CD8-positive, alpha-beta memory T cell (primary cell): ENCODE data around the gene WWTR1. TPM values are rescaled to one million over a fixed set of nuclear protein-coding genes. Genes with fewer than 3 reads are reported as not detected.
A peak's percentile ranks its signal among the peaks of the same experiment; 100 is the strongest.

Experiments used
- CTCF ChIA-PET: fragments of 350-600 bp; sonication (Branson Sonifier 250); formaldehyde crosslinking; loops from one replicate; lab custom pipeline; 2021; ENCODE audit warnings: antibody characterized with exemption; lab: Charles Lee
- POLR2A ChIA-PET: fragments of 350-600 bp; sonication (Branson Sonifier 250); formaldehyde crosslinking; loops from one replicate; lab custom pipeline; 2021; ENCODE audit warnings: antibody characterized with exemption; lab: Charles Lee
- DNase-seq, 5 donors: peaks; one replicate each; pipeline versions ENCODE4 v3.0.0 to v3.0.0-alpha.2; 2020 to 2022; ENCODE audit warnings: mixed read lengths in 1 of 5
- H3K27ac ChIP-seq: one replicate; pipeline ENCODE4 v1.7.0; 2013; ENCODE audit warnings: low read depth, mild to moderate bottlenecking, low read length, moderate library complexity
- H3K27me3 ChIP-seq: 2 replicates; pipeline ENCODE4 v1.7.0; 2013; ENCODE audit warnings: low read length, mild to moderate bottlenecking; ENCODE audit not compliant: insufficient read depth, poor library complexity, severe bottlenecking
- H3K36me3 ChIP-seq: 2 replicates; pipeline ENCODE4 v1.7.0; 2013; ENCODE audit warnings: mild to moderate bottlenecking, low read length, moderate library complexity; ENCODE audit not compliant: insufficient read depth
- H3K4me1 ChIP-seq: 2 replicates; pipeline ENCODE4 v1.7.0; 2013; ENCODE audit warnings: mild to moderate bottlenecking, low read length, moderate library complexity; ENCODE audit not compliant: insufficient read depth
- H3K4me3 ChIP-seq: 2 replicates; pipeline ENCODE4 v1.7.0; 2013; ENCODE audit warnings: mild to moderate bottlenecking, low read length
- H3K9me3 ChIP-seq: 2 replicates; pipeline ENCODE4 v1.7.0; 2013; ENCODE audit warnings: mild to moderate bottlenecking, low read length
- H3K27ac Mint-ChIP-seq, 8 donors: one replicate each; pipeline ENCODE4 v1.8.0; 2020 to 2021; ENCODE audit warnings: mixed read lengths in 8 of 8, mild to moderate bottlenecking in 6 of 8, inconsistent platforms in 3 of 8, moderate library complexity in 3 of 8
- H3K27me3 Mint-ChIP-seq, 2 donors: one replicate each; pipeline ENCODE4 v1.8.0; 2020 to 2021; ENCODE audit warnings: mixed read lengths in 2 of 2, mild to moderate bottlenecking in 1 of 2, moderate library complexity in 1 of 2
- H3K36me3 Mint-ChIP-seq, 3 donors: one replicate each; pipeline ENCODE4 v1.8.0; 2020 to 2021; ENCODE audit warnings: mixed read lengths in 3 of 3, inconsistent platforms in 1 of 3, mild to moderate bottlenecking in 1 of 3
- H3K4me1 Mint-ChIP-seq, 3 donors: one replicate each; pipeline ENCODE4 v1.8.0; 2020 to 2021; ENCODE audit warnings: mixed read lengths in 3 of 3, inconsistent platforms in 1 of 3, mild to moderate bottlenecking in 1 of 3
- H3K4me3 Mint-ChIP-seq, 7 donors: one replicate each; pipeline ENCODE4 v1.8.0; 2020 to 2021; ENCODE audit warnings: mixed read lengths in 7 of 7, mild to moderate bottlenecking in 6 of 7, moderate library complexity in 4 of 7, inconsistent platforms in 2 of 7
- H3K9me3 Mint-ChIP-seq, 5 donors: one replicate each; pipeline ENCODE4 v1.8.0; 2020 to 2022; ENCODE audit warnings: mixed read lengths in 5 of 5, mild to moderate bottlenecking in 3 of 5, moderate library complexity in 2 of 5, inconsistent platforms in 1 of 5
- polyA plus RNA-seq: library from polyadenylated mRNA; unstranded; fragments of 300-500 nt; fragmentation: Illumina TruSeq; gene quantifications from one replicate; pipeline ENCODE4 v1.2.3, GENCODE V29; 2021
- total RNA-seq, 2 experiments: library from RNA; stranded (reverse); gene quantifications; one replicate each; pipeline ENCODE4 v1.2.3, GENCODE V29; 2021

WWTR1 gene
- total and polyA plus RNA-seq, 3 experiments from 2014 or later = 0.60 to 1.9 (median 0.98) TPM

DNA sequence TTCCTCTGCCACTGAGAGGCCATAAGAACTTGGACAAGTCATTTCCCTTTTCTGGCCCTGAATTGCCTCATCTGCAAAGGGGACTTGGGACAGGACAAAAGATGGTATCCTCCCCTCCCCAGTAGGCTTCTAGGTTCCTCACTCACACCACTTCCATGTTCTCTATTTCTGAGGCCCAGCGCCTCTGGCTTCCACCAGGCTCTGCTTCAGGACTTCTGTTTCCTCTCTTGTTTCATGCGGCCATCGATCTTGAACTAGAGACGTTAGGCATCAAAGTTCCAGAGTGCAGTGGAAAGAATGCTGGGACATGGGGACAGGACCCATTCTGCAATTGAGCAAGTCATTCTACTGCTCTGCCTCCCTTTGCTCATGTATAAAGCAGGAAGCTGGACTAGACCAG lies 181.6 kb downstream of the WWTR1 start:
- H3K27me3 Mint-ChIP-seq = peaks cover 12% of the 10 kb centered on the region in 2 donors
- ChIA-PET POLR2A (no interaction called here), CTCF (interaction anchor here (1.6 kb wide), 1 partner anchor 10 kb away, joined by 5 read pairs; no protein-coding TSS in a partner anchor)
- H3K36me3 ChIP-seq = no peaks in the 10 kb centered on the region
- no peak overlapping the region for H3K4me3 ChIP-seq
- H3K4me3 Mint-ChIP-seq = no peak overlapping the region
- H3K4me1 ChIP-seq = no peaks in the 10 kb centered on the region
- H3K9me3 ChIP-seq = no peaks in the 10 kb centered on the region
- H3K27me3 ChIP-seq = no peaks in the 10 kb centered on the region
- H3K9me3 Mint-ChIP-seq = no peaks in the 10 kb centered on the region
- H3K27ac Mint-ChIP-seq = no peak overlapping the region
- peaks cover 0 to 3% (median 0%) of the 10 kb centered on the region in 3 donors for H3K4me1 Mint-ChIP-seq
- no peak overlapping the region for H3K27ac ChIP-seq
- no peaks in the 10 kb centered on the region for H3K36me3 Mint-ChIP-seq
- DNase-seq = no peak

DNA sequence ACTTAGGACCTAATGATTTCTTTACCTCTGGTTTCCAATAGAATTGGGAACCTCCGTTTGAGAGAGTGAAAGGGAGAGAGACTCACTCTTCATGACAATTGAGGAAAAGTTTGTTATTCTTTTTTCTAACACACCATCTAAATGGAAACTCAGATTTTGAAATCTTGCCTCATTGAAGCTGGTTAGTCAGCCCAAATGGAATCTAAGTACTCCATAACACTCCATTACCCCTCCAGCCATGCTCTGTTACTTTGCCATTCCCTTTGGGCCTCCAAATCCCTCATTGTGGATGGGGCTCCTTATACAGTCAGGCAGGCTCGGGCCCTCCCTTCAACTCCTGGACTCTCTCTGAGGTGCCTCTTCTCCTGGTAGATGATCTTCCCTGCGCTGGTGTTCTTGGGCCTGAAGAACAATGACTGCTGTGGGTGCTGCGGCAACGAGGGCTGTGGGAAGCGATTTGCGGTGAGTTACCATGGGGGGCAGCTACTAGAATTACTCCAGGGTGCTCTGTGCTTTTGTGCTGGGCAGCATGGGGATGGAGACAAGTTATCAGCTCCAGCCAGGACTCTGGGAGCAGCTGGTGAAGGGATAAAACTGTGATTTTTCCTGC lies 182.3 kb downstream of the WWTR1 start:
- Histone ChIP-seq H3K9me3 (no peaks in the 10 kb centered on the region), H3K4me1 (no peaks in the 10 kb centered on the region), H3K27me3 (no peaks in the 10 kb centered on the region), H3K36me3 (no peaks in the 10 kb centered on the region), H3K4me3 (no peak overlapping the region), H3K27ac (no peak overlapping the region)
- ChIA-PET POLR2A (no interaction called here), CTCF (interaction anchor here (1.6 kb wide), 1 partner anchor 10 kb away, joined by 5 read pairs; no protein-coding TSS in a partner anchor)
- peaks cover 12% of the 10 kb centered on the region in 2 donors for H3K27me3 Mint-ChIP-seq
- DNase-seq = no peak
- H3K4me1 Mint-ChIP-seq = peaks cover 0 to 3% (median 0%) of the 10 kb centered on the region in 3 donors
- no peaks in the 10 kb centered on the region for H3K36me3 Mint-ChIP-seq
- no peaks in the 10 kb centered on the region for H3K9me3 Mint-ChIP-seq
- no peak overlapping the region for H3K4me3 Mint-ChIP-seq
- no peak overlapping the region for H3K27ac Mint-ChIP-seq

DNA sequence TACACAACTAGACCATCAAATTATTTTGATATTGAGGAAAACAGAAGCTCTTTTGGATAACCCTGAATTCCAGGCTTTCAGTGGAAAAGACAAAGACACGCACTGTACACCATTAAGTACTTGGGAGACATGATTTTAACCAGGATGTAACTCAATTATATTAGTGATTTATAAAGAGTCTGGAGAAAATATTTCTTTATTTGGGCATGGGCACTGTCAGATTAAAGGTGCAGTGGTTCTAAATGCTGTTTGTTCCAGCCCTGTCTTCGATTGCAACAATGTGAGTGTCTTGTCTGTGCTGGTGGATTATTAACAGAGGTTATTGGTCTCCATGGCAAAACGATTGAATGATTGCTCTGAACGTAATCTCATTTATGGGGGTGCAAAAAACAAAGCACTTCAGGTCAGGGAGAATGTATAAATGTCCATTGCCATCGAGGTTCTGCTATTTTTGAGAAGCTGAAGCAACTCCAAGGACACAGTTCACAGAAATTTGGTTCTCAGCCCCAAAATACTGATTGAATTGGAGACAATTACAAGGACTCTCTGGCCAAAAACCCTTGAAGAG lies 183.5 kb downstream of the WWTR1 start, which contains the start of gene TM4SF4:
Gene TM4SF4, plus strand, starts transcription at position 448 of the 568 bp plus-strand sequence. CDS start 181 bp downstream, outside the sequence.
- DNase-seq = no peak
- Mint-ChIP-seq H3K27me3 (peaks cover 7 to 10% of the 10 kb centered on the region in 2 donors), H3K4me1 (no peaks in the 10 kb centered on the region), H3K9me3 (no peaks in the 10 kb centered on the region), H3K27ac (no peak within 1 kb of the TSS), H3K36me3 (no peaks in the 10 kb centered on the region), H3K4me3 (no peak within 1 kb of the TSS)
- Histone ChIP-seq H3K27me3 (no peaks in the 10 kb centered on the region), H3K4me3 (no peak within 1 kb of the TSS), H3K36me3 (no peaks in the 10 kb centered on the region), H3K27ac (no peak within 1 kb of the TSS), H3K4me1 (no peaks in the 10 kb centered on the region), H3K9me3 (no peaks in the 10 kb centered on the region)
- CTCF ChIA-PET = no interaction called here
- POLR2A ChIA-PET = no interaction called here

DNA sequence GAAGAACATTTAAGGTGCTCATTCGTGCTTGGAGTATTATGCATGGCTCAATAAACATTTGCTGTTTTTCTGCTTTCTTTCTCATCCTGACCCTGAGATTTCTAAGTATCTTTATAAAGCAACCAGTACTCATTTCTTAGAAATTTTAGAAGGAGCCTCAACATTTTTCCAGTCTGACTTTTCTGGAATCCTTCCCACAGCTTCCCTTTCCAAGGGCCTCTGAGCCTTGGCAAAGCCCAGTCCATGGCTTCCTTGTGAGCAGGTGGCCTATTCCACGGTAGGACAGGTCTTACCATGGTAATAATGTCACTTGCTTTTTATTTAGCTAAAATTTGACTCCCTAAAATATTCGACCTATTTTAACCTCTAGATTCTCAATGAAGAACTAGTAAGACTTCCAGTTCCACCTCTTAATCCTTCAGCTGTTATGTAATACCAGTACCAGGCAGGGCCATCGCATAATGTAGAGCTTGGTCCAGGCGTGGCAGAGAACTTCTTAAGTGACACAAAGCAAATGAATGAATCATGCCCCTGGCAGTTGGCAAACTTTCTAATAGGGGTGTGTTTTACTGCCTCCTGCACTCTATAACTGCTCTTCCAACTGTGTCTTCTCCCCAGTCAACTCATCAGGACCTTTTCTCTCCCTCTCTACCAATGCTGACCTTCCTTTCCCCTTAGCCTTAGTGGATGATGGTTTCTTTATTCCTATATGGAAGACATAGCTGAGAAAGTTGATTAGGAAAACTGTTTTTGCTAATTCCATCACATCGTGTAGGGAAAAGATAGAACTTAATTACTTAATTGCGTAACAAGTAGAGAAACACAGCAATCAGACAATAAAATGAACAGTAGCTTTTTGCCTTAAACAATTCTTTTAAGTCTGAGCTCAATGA lies 184.2 kb downstream of the WWTR1 start:
- ChIA-PET POLR2A (no interaction called here), CTCF (no interaction called here)
- no peak overlapping the region for H3K4me3 ChIP-seq
- H3K4me1 ChIP-seq = no peaks in the 10 kb centered on the region
- Mint-ChIP-seq H3K4me3 (no peak overlapping the region), H3K36me3 (no peaks in the 10 kb centered on the region), H3K4me1 (no peaks in the 10 kb centered on the region), H3K9me3 (no peaks in the 10 kb centered on the region), H3K27me3 (peaks cover 6 to 7% of the 10 kb centered on the region in 2 donors), H3K27ac (no peak overlapping the region)
- no peak overlapping the region for H3K27ac ChIP-seq
- no peaks in the 10 kb centered on the region for H3K9me3 ChIP-seq
- H3K27me3 ChIP-seq = no peaks in the 10 kb centered on the region
- no peak for DNase-seq
- no peaks in the 10 kb centered on the region for H3K36me3 ChIP-seq

DNA sequence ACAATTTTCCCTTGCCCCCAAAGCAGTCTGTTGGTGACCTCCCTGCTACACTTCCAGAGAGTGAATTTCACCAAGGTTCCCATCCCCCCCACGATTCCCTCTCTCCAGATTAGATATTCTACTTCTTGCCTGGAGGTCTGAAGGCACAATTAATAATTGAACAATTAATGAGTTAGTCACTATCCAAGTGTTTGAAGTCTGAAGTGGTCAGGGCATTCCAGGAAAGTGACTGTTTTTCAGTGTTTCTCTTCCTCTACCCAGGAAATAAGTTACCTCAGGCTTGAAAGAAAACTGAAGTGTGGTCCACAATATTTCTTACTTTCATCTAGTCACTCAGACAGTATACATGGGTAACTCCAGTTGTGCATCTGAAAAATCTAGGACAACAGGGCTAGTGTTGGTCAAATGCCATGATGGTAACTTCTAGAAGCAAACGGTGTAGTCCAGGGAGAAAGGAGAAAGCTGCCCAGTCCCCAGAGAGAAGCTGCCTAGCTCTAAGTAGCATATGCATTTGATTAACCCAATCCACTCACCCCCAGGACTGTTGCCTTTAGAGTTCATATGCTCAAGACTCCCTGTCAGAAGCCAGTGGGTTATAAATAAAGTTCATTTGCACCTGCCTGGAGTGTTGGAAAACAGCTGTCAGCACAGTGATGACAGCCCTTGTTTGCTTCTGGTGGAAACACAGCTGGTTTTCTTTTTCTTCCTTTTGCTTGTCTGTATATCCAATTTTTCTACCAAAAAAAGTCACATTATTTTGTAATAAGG lies 185.6 kb downstream of the WWTR1 start:
- CTCF ChIA-PET = no interaction called here
- no peaks in the 10 kb centered on the region for H3K9me3 Mint-ChIP-seq
- peaks cover 6 to 7% of the 10 kb centered on the region in 2 donors for H3K27me3 Mint-ChIP-seq
- POLR2A ChIA-PET = no interaction called here
- no peak overlapping the region for H3K4me3 ChIP-seq
- DNase-seq = no peak
- no peaks in the 10 kb centered on the region for H3K36me3 ChIP-seq
- H3K36me3 Mint-ChIP-seq = no peaks in the 10 kb centered on the region
- no peaks in the 10 kb centered on the region for H3K4me1 Mint-ChIP-seq
- H3K4me3 Mint-ChIP-seq = no peak overlapping the region
- H3K27ac Mint-ChIP-seq = no peak overlapping the region
- H3K9me3 ChIP-seq = no peaks in the 10 kb centered on the region
- no peaks in the 10 kb centered on the region for H3K27me3 ChIP-seq
- no peaks in the 10 kb centered on the region for H3K4me1 ChIP-seq
- no peak overlapping the region for H3K27ac ChIP-seq

DNA sequence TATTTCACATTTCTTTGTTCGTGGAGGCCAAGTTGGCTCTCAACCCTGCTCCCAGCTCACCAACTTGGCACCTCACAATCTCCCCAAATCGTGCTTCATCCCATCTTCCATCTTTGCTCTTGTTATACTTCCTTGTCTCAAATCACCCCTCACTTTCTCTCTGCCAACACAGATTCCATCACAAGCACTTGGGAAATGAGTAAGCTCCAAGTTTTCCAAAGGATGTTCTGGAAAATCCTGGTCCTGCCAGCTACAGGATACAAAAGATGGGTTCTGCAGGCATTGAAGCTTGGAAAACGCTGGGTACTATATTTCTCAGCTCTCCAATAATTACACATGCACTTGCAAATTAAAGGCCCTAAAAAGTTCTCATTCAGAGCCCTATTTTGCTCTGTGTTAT lies 187.4 kb downstream of the WWTR1 start:
- Mint-ChIP-seq H3K36me3 (no peaks in the 10 kb centered on the region), H3K4me3 (no peak overlapping the region), H3K27ac (peak overlapping the region in 1 of 8 donors; percentile 10), H3K4me1 (no peaks in the 10 kb centered on the region), H3K9me3 (no peaks in the 10 kb centered on the region), H3K27me3 (peaks cover 1 to 3% of the 10 kb centered on the region in 2 donors)
- H3K4me3 ChIP-seq = no peak overlapping the region
- DNase-seq = no peak
- ChIA-PET CTCF (no interaction called here), POLR2A (no interaction called here)
- H3K4me1 ChIP-seq = no peaks in the 10 kb centered on the region
- no peaks in the 10 kb centered on the region for H3K36me3 ChIP-seq
- H3K9me3 ChIP-seq = no peaks in the 10 kb centered on the region
- H3K27me3 ChIP-seq = peaks cover 5% of the 10 kb centered on the region
- H3K27ac ChIP-seq = no peak overlapping the region

DNA sequence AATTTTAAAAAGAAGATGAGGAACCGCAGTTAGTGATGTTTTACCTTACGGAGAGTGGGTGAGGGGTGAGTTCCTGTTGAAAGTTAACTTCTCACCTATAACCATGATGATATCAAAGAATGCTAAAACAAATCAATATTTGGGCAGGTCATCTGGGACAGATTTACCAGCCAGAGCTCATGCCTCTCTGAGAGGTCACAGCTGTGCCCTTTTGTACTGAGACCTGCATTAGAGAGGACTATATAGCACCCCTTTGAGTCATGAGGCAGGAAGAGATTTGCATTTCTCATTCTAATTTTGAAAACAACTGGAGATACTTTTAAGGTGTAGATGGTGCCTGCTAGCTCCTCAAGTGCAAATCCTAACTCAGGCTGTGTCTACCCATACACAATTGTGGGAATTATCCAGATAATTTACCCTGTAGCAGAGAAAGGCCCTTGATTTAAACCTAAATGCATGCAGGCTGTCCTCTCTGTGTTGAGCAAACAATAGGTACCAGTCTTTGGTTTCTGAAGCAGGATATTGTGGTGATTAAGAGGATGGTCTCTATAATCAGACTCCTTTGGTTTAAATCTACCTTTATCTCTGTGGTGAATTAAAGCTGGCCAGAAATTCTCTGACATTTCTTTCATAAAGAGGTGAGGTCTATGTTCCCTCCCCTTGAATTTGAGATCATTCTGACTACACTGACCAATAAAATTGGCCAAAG lies 189.2 kb downstream of the WWTR1 start:
- H3K27ac ChIP-seq = no peak overlapping the region
- H3K9me3 Mint-ChIP-seq = no peaks in the 10 kb centered on the region
- no peaks in the 10 kb centered on the region for H3K4me1 Mint-ChIP-seq
- no peak overlapping the region for H3K27ac Mint-ChIP-seq
- no peak overlapping the region for H3K4me3 Mint-ChIP-seq
- H3K27me3 ChIP-seq = peaks cover 5% of the 10 kb centered on the region
- DNase-seq = no peak
- no peaks in the 10 kb centered on the region for H3K4me1 ChIP-seq
- no peaks in the 10 kb centered on the region for H3K36me3 ChIP-seq
- H3K4me3 ChIP-seq = no peak overlapping the region
- POLR2A ChIA-PET = no interaction called here
- CTCF ChIA-PET = no interaction called here
- H3K27me3 Mint-ChIP-seq = peaks cover 3 to 5% of the 10 kb centered on the region in 2 donors
- peaks cover 0 to 2% (median 0%) of the 10 kb centered on the region in 3 donors for H3K36me3 Mint-ChIP-seq
- no peaks in the 10 kb centered on the region for H3K9me3 ChIP-seq
